NCI-H146 treated with DMSO at 0.1 percent for 48 hours (cell line): Measurements from ENCODE around the gene FIG4.
"Not testable (repeated sequence)": the region's sequence is repeated elsewhere in the genome, so short reads cannot be mapped to it uniquely, and the experiment has no call there.

Source experiments
- DNase-seq: peaks from one replicate; lab custom pipeline; 2025; ENCODE audit not compliant: unreplicated experiment; lab: John Stamatoyannopoulos, UW

The FIG4 gene

DNA sequence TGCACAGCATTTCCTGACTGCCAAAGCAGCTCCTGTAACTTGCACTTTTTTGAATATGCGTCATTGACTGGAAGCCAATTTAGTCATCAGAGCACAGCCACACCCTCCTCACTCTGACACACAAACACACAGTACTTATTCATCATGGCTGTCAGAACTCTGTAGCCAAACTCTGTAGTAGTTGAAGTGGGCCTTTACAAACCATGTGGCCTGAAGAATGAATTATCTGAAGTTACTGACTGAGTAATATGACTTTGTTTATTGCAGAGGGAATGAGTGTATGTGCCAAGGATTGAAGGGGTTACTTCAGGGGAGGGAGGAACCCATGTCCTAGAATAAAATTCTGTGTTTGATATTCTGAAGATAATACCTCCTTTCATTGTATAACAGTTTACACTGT lies 102.7 kb downstream of the FIG4 start:
- DNase-seq = no peak

DNA sequence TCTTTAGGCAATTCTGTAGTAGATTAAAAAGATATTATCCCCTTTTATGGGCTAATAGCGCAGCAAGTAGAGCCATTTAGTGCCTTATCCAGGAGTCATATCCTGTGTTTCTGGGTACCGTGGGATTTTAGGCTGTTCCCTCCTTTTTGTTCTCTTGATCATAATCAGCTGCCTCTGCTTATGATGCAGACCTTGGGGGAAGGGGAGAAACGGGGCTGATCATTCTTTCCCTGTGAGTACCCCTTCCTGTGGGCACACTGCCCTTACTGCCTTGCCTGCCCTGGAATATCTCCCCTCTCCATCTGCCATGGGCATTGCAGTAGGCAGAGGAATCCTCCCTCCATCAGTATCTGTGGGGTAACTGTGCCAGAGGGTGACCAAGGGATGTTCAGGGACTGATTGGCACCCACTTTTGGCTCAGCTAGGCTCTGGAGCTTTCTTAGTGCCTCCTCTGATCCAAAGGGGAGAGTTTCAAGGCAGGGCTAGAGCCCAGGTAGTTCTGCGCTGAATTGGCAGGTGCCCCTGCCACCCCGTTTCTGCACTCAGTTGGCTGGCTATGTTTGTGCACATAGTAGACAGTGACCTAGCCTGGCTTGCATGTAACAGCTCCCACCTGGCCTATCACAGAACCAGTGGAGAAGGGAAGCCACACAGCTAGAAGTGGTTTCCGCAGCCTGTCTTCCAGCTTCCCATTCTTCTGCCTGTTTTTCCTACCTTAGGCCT lies 103.3 kb downstream of the FIG4 start:
- DNase-seq = no peak

DNA sequence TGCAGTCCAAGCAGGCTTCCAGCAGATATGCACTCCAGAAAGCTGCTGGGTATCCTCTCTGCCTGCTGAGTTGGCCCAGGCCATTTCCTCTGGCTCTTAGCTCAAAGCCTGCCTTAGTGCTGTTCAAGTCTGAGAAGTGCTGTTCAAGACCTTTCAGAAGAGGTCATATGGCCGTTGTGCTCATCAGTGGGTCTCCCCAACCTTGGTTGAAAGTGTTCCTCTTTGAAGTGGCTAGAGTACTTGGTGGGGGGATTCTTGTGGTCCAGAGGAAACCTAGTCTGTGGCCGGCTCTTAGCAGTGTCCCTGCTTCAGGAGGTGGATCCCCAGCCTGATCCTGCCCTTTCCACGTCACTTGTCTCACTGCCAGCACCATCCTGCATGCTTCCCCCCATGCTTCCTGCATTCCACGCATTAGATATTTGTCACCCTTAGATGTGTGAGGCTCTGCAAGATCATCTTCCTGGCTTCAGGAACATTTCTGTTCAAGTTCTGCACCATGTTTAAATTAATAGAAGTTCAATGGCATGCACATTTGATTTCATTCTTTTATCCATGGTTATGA lies 105.0 kb downstream of the FIG4 start:
- DNase-seq = no peak

DNA sequence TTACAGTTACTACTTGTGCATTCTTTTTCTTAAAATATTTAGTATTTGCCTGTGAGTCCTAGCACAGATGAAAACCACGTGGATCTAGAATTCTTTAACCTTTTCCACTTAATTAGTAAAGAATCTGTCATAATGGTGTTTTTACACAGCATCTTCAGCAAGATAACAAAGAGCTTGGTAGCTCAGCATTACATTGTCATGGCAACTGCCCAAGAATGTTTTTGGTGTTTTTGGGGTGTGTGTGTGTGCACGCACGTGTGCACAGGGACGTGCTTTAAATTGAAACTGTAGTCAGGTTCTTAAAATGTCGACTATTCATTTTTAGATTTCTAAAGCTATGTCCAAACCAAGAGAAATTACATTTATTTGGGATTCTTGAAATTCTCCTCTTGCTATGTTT lies 108.0 kb downstream of the FIG4 start:
- DNase-seq = no peak

DNA sequence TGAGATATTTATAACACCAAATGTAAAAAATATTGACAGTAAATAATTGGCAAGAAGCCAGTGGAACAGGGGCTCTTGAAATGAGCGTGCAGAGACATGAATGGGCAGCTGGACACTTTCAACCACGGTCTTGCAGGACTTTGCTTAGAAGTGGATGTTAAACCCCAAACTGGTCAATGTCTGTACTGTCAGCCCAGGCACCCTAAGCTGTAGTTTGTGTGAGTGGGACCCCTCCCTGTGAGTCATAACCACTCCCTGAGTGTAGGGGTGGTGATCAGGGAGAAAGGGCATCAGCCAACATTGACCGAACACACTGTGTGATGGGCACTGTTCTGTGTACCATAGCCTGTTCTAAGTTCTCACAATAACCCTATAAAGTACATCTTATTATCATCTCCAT lies 108.6 kb downstream of the FIG4 start:
- no peak for DNase-seq

DNA sequence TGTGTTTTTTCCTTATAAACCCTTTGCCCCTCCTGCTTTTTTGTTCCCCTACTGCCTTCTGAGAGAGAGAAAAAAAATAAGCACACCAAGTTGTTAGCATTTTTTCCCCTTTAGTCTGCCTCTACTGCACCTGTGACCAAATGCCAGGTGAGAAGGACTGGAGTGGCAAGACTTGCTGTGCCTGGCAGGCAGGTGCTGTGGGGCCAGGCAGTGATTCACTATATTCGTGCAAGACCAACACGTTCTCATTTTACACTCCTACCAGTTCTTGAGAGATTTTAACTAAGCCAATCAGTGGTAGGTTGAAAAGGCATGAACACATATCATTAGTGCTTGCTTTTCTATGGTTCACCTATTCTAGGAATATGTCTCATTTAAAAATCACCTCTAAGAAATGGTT lies 109.7 kb downstream of the FIG4 start:
- DNase-seq = no peak

DNA sequence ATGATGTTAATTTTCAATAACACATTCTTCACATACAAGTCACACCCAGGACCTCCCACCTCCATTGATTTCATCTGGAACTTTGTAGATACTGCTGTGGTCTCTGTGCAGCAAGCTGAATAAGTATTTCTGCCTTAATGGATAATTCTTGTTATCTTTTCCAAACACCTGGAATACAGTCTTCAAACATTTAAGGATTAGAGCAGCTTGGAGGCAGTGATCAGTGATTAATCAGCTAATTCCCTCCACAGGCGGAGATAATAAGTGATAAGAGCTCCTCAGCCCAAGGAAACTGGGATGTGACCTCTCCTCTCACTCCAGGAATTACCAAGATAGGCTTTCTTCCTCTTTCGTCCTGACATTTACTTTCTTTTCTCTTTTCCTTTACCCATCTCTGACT lies 110.7 kb downstream of the FIG4 start:
- no peak for DNase-seq

DNA sequence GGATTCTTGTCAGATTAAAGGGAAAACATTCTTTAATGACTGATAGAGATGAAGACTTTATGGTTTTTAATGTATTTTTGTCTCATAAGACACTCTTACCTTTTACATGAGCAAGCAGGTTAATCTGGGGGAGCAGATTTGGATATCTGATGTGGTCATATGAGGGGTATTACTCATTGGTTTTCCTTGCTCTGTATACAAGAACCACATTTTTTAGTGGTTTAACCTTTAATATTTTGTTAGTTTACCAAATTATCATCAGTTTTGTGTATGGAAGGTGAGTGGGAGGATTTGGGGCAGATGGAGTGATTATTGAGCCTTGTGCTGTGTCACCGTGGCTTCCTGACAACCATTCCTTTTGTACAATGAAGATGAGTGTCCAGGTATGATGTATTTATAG lies 112.9 kb downstream of the FIG4 start:
- no peak for DNase-seq

DNA sequence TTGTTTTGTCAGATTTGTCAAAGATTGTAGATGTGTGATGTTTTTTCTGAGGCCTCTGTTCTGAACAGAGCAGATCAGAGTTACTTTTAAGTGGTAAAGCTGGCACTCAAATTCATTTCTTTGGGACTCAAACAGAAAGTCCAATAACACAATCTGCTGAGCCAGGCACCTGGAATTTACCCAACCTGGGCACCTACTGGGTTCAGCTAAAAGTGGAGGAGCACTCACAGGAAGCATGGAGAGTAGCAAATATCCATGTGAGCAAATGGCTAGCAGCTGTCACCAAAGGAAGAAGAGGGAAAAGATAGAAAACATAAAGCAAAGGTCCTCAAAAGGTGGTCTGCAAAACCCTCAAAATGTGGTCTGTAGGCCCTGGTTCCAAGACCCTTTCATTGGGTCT lies 116.8 kb downstream of the FIG4 start:
- no peak for DNase-seq

DNA sequence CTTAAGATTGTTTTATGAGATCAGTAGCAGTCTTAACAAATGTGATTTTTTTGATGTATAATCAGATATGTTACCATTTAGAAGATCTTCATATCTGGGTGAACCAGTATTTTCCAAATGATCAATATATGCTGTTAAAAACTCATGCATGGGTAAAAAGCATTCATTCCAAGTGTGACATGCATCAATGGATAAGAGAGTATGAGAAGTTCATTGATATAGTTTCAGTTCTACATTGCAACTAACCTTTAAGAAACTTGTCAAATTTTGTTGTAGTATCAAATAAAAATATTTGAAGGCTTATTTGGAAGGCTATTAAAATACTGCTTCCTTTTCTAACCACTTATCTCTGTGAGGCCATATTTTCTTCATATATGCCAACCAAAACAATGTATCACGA lies 117.7 kb downstream of the FIG4 start:
- no peak for DNase-seq

DNA sequence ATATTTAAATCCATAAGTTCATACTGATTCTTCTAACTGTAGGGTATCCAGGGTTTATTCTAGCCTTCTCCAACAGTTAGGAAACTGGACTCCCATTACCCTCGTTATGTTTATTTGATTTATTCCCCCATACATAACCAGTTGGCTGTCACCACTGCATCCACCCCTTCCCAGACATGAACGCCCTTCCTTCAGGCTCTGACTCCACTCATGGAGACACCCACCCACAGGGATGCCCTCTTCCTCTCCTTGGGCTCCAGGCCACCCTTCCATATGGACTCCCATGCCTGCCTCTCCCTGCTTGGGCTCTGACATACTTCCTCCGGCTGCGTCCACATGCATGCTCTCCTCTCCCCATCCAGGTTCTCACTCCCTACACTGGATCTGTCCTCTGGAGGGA lies 124.0 kb downstream of the FIG4 start:
- no peak for DNase-seq

DNA sequence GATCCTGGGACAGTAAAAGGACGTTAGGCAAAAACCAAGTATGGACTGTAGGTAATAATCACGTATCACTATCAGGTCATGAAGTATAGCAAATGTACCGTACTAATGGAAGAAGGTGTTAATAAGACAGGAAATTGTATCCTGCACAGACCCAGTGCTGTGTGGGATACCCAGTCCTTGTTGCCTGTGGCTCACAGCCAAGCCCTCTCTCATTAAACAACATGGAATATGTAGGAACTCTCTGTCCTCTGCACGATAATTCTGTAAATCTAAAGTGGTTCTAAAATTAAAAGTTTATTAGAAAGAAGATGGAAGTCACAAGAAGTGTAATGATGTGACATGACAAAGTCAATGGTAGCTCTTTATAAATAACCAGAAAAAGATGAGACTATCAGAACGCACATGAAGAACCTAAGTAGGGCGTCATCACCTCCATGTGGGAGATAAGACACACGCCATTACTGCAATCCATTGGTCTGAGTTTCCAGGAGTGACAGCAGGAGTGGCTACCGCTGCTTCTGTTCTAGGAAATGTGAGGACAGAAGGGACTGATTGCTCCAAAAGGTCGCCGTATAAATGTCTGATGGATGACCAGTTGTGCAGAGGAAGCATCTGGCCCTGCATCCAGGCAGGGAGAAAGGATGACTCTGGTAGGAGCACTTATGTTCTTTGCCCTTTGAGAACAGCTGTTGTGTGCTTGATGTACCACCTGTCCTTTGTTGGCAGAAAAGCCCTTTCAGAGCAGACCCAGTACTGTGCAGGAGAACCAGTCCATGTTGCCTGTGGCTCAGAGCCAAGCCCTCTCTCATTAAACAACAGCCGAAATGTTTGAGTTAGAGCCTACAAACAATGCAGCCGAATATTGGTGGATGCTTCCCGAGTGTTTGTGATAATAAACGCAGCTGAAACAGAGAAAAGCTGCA lies 125.6 kb downstream of the FIG4 start:
- peak; percentile 95 for DNase-seq

DNA sequence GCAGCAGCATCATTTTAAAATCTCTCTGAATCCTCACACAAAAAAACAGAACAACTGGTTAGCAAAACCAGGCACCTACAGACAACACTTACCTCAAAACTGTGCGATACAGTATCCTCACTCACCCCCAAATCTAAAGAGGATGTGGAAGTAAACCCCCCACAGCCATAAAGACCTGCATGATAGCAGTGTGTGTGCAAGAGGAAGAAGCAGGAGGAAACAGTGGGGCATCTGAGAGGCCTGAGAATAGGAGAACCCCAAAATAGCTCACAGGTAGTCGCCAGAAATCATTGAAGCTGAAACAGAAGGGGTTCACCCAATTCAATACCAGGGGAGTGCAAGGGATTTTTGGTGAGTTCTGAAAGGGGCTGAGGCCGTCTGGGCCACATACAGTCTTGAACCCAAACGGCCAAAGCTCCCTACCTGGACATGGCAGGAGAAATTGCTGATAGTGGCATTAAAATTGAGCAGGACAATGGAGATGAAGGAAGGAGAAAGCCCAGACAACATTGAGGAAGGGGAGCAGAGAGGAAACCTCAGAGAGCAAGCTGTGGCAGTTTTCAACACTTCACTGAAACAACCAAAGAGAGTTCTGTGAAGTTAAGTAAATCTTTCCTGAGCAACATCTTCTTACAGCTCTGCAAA lies 129.7 kb downstream of the FIG4 start:
- DNase-seq = no peak

DNA sequence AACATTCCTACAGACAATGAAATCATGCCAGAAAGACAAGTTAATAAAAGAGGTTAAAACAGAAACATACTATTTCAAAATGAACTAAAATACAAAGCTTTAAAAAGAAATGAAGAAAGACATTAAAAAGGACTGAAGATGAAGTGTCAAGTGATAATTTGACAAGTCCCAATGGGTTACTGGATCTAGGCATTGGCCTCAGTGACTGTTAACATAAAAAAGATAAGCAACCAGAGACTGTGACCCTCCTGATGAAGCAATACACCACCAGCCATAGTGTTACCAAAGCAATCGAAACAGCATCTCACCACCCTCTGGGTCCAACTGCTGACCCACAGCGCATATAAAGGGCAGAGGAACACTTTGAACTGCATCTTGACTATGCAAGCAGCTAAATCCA lies 130.3 kb downstream of the FIG4 start:
- no peak for DNase-seq

DNA sequence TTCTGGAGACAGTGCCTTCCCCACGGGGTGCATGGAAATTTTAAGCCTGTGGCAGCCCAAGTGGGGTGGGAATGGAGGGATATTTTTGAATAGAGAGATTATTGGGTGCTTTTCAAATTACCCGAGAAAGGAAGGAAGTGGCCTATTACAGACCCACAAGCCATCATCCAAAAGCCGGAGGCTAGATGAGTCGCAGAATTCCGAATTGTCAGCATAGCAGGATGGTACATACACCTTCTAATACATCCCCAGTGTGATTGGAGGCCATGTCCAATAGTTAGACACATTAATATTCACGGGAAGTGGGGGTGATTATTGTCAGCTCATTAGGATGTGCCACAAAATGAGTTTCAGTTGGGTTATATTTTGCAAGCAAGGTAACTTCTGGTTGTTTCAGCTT lies 133.0 kb downstream of the FIG4 start:
- DNase-seq = no peak

DNA sequence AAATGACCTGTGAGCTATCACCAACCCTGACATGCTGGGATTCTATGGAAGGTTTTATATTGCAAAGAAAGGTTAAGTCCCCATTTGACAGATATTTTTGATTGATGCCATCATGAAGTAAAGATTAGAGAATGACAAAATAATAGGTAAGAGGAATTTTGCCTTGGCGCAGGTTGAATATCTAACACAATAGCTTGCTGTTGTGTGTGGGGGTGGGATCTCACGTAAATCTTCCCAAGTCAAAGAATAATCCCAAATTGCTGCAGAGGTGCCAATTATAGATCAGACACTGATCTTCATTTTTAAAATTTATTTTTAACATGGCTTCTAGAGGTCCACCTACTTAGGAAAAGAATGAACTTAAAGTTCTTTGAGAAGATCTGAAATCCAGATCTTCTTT lies 135.5 kb downstream of the FIG4 start:
- DNase-seq = no peak

DNA sequence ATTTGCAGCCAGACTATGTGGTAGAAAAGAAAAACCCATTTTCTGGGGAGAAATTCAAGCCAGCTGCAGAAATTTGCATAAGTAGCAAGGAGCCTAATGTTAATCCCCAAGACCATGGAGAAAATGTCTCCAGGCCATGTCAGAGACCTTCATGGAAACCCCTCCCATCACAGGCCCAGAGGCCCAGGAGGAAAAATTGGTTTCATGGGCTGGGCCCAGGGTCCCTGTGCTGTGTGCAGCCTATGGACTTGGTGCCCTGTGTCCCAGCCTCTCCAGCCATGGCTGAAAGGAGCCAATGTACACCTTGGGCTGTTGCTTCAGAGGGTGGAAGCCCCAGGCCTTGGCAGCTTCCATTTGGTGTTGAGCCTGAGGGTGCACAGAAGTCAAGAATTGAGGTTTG lies 140.3 kb downstream of the FIG4 start:
- DNase-seq = not testable (repeated sequence)

DNA sequence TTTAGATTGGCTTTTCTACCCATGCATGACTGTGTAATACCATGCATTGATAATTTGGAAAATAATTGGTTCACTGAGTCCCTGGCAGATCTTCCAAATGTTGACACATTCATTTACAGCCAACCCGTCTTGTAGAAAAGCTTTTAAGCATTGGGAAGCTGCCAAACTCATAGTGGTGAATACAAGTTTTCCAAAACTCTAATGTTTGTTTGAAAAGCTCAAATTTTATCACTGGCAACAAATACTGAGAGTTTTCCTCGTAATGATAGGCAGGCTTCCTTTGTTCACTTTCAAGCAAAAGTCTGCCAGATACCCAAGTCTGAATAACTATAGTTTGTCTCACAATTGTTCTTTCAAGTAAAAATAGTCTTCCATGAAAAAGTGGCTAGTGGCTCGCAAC lies 143.0 kb downstream of the FIG4 start:
- no peak for DNase-seq

DNA sequence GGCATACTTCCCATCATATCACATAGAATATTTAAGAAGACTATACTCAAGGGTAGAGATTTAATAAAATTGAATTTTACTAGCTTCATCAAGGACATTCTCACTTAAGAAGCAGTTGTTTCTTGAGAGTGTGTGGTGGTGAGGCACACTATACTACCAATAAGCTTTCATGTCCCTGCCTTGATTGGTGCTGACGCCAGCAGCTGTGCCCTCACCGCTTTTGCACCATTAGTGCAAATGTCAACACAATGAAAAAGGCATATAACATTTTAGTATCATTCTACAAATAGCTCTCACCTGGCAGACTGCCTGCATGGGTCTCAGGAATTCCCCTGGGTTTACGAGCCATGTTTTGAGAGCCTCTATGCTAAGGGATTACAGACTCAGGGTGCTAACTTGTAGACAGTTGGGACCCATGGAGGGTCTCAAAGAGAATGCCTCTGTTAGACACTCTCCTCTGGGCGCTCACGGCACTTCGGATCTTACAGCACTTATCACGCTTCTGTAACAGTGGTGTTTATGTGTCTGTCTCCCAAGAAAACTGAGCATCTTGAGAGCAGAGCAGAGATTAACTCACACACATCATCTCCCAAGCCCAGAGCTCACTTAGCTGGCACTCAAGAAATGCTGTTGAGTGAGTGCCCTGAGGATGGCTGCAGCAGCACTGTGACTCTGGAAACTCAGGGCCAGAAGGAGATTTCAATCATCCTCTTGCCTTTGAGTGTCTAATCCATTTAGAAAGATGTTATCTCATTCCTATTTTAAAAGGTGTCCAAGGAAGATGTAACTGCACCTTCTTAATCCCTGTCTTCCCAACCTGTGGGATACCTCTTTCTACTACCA lies 143.7 kb downstream of the FIG4 start:
- no peak for DNase-seq

DNA sequence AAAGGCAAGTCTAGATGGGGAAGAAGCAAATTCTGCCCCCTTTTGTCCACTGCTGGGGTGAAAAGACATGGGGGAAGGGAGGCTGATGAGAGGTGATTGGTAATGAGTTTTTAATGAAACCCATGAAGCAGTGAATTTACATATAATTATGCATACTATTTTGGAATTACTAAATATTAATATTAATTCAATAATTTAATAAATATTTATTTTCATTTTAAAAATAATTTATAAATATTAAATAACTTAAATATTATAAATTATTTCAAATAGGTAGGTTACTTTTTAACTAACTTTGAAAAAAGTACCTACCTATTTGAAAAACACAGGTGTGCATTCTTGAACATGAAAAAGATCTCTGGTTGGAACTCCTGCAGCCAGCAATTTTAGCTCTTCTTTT lies 148.9 kb downstream of the FIG4 start:
- DNase-seq = no peak

DNA sequence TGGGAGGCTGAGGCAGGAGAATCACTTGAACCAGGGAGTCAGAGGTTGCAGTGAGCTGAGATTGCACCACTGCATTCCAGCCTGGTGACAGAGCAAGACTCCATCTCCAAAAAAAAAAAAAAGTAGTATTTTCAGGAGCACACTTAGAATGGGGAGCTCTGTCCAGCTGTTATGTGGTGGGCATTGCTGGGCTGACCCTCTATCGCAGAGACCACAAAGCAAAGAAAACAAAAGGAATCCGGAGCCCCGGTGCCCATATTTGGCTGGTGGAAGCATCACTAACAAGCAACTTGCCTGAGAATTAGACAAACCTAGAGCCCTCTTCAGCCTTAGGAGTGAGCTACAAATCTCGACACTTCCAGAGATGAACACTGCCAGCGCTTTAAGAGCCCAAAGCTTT lies 149.7 kb downstream of the FIG4 start:
- DNase-seq = no peak
